ENCODE measurements around the gene LMX1B.
A peak's percentile ranks its signal among the peaks of the same experiment; 100 is the strongest.

GRCh38 chr9:126652140-126652582 is 38.4 kb downstream of the LMX1B start:
- no peak for TF ChIP-seq CTCF (conservative IDR thresholded peaks at IDR 0.05 in 1 of 2, IDR thresholded peaks at IDR 0.05 in 1 of 2; ENCODE audit: low read depth in 1 of 2, low read length in 2 of 2)
- TF ChIP-seq EZH2 (IDR thresholded peaks at IDR 0.05; ENCODE audit: low read length, missing control alignments): peak; percentile 51
